Measurements from ENCODE around the gene FAM3A. TPM values are rescaled to one million over a fixed set of nuclear protein-coding genes. Genes with fewer than 3 reads are reported as not detected.
"Not testable (repeated sequence)": the region's sequence is repeated elsewhere in the genome, so short reads cannot be mapped to it uniquely, and the experiment has no call there.

The FAM3A gene
- total RNA-seq (ENCODE audit: unreplicated experiment), result 29.6 TPM
- long read RNA-seq, transcript FAM3A-222 (10 exons, 1,901 nt), result minor isoform, 6 of 27 reads
- long read RNA-seq, transcript FAM3A-215 (9 exons, 1,800 nt), result major isoform, 7 of 27 reads
- long read RNA-seq, partial matches to known transcripts, result 1 of 27 reads
- long read RNA-seq, other reads (novel, unspliced or antisense), result 10 of 27 reads

GRCh38 chrX:154515966-154516655 lies at the start of gene FAM3A:
Gene FAM3A, minus strand, starts transcription at chrX:154516232. Its CDS starts 460 bp downstream, at chrX:154515772.
- no peak for TF ChIP-seq CTCF (IDR thresholded peaks at IDR 0.05; ENCODE audit: unreplicated experiment)
- DNase-seq (ENCODE audit: low spot score), result peak; percentile 92
- peak within 1 kb of the TSS; percentile 92 for H3K27ac Mint-ChIP-seq (ENCODE audit: unreplicated experiment)
- H3K4me3 Mint-ChIP-seq (ENCODE audit: unreplicated experiment), result peak within 1 kb of the TSS; percentile 89
- H3K27me3 Mint-ChIP-seq (ENCODE audit: unreplicated experiment), result no peaks in the 10 kb centered on the region
- no peaks in the 10 kb centered on the region for H3K9me3 Mint-ChIP-seq (ENCODE audit: unreplicated experiment)
- peaks cover 2% of the 10 kb centered on the region for H3K4me1 Mint-ChIP-seq (ENCODE audit: unreplicated experiment)
- H3K36me3 Mint-ChIP-seq (ENCODE audit: low read depth, unreplicated experiment), result no peaks in the 10 kb centered on the region

GRCh38 chrX:154562295-154562694 lies 46.3 kb upstream of the FAM3A start:
- H3K4me3 Mint-ChIP-seq (ENCODE audit: unreplicated experiment); DNase-seq (ENCODE audit: low spot score); H3K27ac Mint-ChIP-seq (ENCODE audit: unreplicated experiment); H3K4me1 Mint-ChIP-seq (ENCODE audit: unreplicated experiment); H3K9me3 Mint-ChIP-seq (ENCODE audit: unreplicated experiment); H3K27me3 Mint-ChIP-seq (ENCODE audit: unreplicated experiment); H3K36me3 Mint-ChIP-seq (ENCODE audit: low read depth, unreplicated experiment): not testable (repeated sequence)

- not testable (repeated sequence) for H3K9me3 Mint-ChIP-seq (ENCODE audit: unreplicated experiment); H3K4me3 Mint-ChIP-seq (ENCODE audit: unreplicated experiment); H3K36me3 Mint-ChIP-seq (ENCODE audit: low read depth, unreplicated experiment); H3K27me3 Mint-ChIP-seq (ENCODE audit: unreplicated experiment); H3K27ac Mint-ChIP-seq (ENCODE audit: unreplicated experiment); DNase-seq (ENCODE audit: low spot score); H3K4me1 Mint-ChIP-seq (ENCODE audit: unreplicated experiment)
These were observed 44.3 kb upstream of the FAM3A start for GRCh38 chrX:154560326-154560725.

- not testable (repeated sequence) for DNase-seq (ENCODE audit: low spot score); H3K4me1 Mint-ChIP-seq (ENCODE audit: unreplicated experiment); H3K27ac Mint-ChIP-seq (ENCODE audit: unreplicated experiment); H3K4me3 Mint-ChIP-seq (ENCODE audit: unreplicated experiment); H3K9me3 Mint-ChIP-seq (ENCODE audit: unreplicated experiment); H3K27me3 Mint-ChIP-seq (ENCODE audit: unreplicated experiment); H3K36me3 Mint-ChIP-seq (ENCODE audit: low read depth, unreplicated experiment)
These were observed 42.9 kb upstream of the FAM3A start for GRCh38 chrX:154558896-154559295.

GRCh38 chrX:154558060-154558690 lies 42.1 kb upstream of the FAM3A start:
- not testable (repeated sequence) for DNase-seq (ENCODE audit: low spot score); H3K36me3 Mint-ChIP-seq (ENCODE audit: low read depth, unreplicated experiment); H3K9me3 Mint-ChIP-seq (ENCODE audit: unreplicated experiment); H3K27me3 Mint-ChIP-seq (ENCODE audit: unreplicated experiment); H3K4me1 Mint-ChIP-seq (ENCODE audit: unreplicated experiment); H3K4me3 Mint-ChIP-seq (ENCODE audit: unreplicated experiment); H3K27ac Mint-ChIP-seq (ENCODE audit: unreplicated experiment)

- H3K27me3 Mint-ChIP-seq (ENCODE audit: unreplicated experiment); H3K4me3 Mint-ChIP-seq (ENCODE audit: unreplicated experiment); H3K9me3 Mint-ChIP-seq (ENCODE audit: unreplicated experiment); H3K27ac Mint-ChIP-seq (ENCODE audit: unreplicated experiment); DNase-seq (ENCODE audit: low spot score): not testable (repeated sequence)
- H3K4me1 Mint-ChIP-seq (ENCODE audit: unreplicated experiment), result peaks cover 11% of the 10 kb centered on the region
- H3K36me3 Mint-ChIP-seq (ENCODE audit: low read depth, unreplicated experiment), result peaks cover 11% of the 10 kb centered on the region
These were observed 36.2 kb upstream of the FAM3A start for GRCh38 chrX:154552112-154552806.

GRCh38 chrX:154549766-154550165 lies 33.7 kb upstream of the FAM3A start:
- Mint-ChIP-seq H3K9me3 (ENCODE audit: unreplicated experiment) (no peaks in the 10 kb centered on the region), H3K4me1 (ENCODE audit: unreplicated experiment) (peaks cover 11% of the 10 kb centered on the region), H3K27ac (ENCODE audit: unreplicated experiment) (peak overlapping the region; percentile 55), H3K36me3 (ENCODE audit: low read depth, unreplicated experiment) (peaks cover 11% of the 10 kb centered on the region), H3K4me3 (ENCODE audit: unreplicated experiment) (peak overlapping the region; percentile 67), H3K27me3 (ENCODE audit: unreplicated experiment) (peaks cover 8% of the 10 kb centered on the region)
- no peak for TF ChIP-seq CTCF (IDR thresholded peaks at IDR 0.05; ENCODE audit: unreplicated experiment)
- no peak for DNase-seq (ENCODE audit: low spot score)
